IMR-90 (cell line): ENCODE measurements around the gene LNP1. TPM values are rescaled to one million over a fixed set of nuclear protein-coding genes. Genes with fewer than 3 reads are reported as not detected.

ENCODE experiments used
- ATAC-seq: fragments of 200-7000 bp; cut with Tn5 transposase; 2 replicates; pipeline ENCODE4 v1.9.1; 2020; ENCODE audit warnings: low read depth, mild to moderate bottlenecking, moderate library complexity
- BruUV-seq: library from RNA; stranded (reverse); fragments of 400-500 nt; replicated peaks from 2 replicates; lab custom pipeline; 2021; lab: Mats Ljungman, UMichigan
- CTCF ChIA-PET: fragments of 300-600 bp; formaldehyde crosslinking; extraction: SDS; loops from one replicate; lab custom pipeline; 2021; ENCODE audit warnings: antibody characterized with exemption; lab: Yijun Ruan, JAX
- POLR2A ChIA-PET: fragments of 300-600 bp; sonication (Branson Sonifier 250); formaldehyde crosslinking; loops from one replicate; lab custom pipeline; 2022; ENCODE audit warnings: antibody characterized with exemption; ENCODE audit not compliant: unreplicated experiment; lab: Charles Lee
- DNase-seq: peaks from one replicate; pipeline ENCODE4 v3.0.0; 2013
- H2AFZ ChIP-seq: replicated peaks from 2 replicates; pipeline ENCODE3; 2013; ENCODE audit warnings: low read length, mild to moderate bottlenecking; ENCODE audit not compliant: poor library complexity
- H2AK5ac ChIP-seq: 2 replicates; pipeline ENCODE4 v1.6.1; 2013; ENCODE audit warnings: low read depth, low read length, inconsistent platforms
- H2AK9ac ChIP-seq: replicated peaks from 2 replicates; pipeline ENCODE3; 2013; ENCODE audit warnings: mild to moderate bottlenecking, low read depth, low read length, moderate library complexity; ENCODE audit not compliant: poor library complexity
- H2BK120ac ChIP-seq: 2 replicates; pipeline ENCODE4 v1.6.1; 2013; ENCODE audit warnings: low read depth, low read length, inconsistent platforms
- H2BK15ac ChIP-seq: 3 replicates; pipeline ENCODE4 v1.6.1; 2013; ENCODE audit warnings: low read depth, low read length, inconsistent platforms
- H2BK20ac ChIP-seq: 2 replicates; pipeline ENCODE4 v1.6.1; 2013; ENCODE audit warnings: low read depth, mild to moderate bottlenecking, inconsistent platforms, low read length, moderate library complexity
- H2BK5ac ChIP-seq: 2 replicates; pipeline ENCODE4 v1.6.1; 2013; ENCODE audit warnings: mild to moderate bottlenecking, low read depth, low read length, inconsistent platforms; ENCODE audit not compliant: poor library complexity, severe bottlenecking
- H3K14ac ChIP-seq: replicated peaks from 2 replicates; pipeline ENCODE4 v1.6.1; 2013; ENCODE audit warnings: low read depth, low read length, inconsistent platforms
- H3K18ac ChIP-seq: 2 replicates; pipeline ENCODE4 v1.6.1; 2013; ENCODE audit warnings: low read depth, low read length, control low read depth
- H3K23ac ChIP-seq: 2 replicates; pipeline ENCODE4 v1.6.1; 2013; ENCODE audit warnings: low read depth, low read length, inconsistent platforms
- H3K27ac ChIP-seq: 2 replicates; pipeline ENCODE4 v1.5.1; 2013; ENCODE audit warnings: mild to moderate bottlenecking, control low read depth, low read length; ENCODE audit not compliant: insufficient read depth
- H3K27me3 ChIP-seq: 2 replicates; pipeline ENCODE4 v1.6.1; 2013; ENCODE audit warnings: low read length; ENCODE audit not compliant: control insufficient read depth, insufficient read depth
- H3K36me3 ChIP-seq: 2 replicates; pipeline ENCODE4 v1.6.1; 2013; ENCODE audit warnings: low read length, mixed read lengths; ENCODE audit not compliant: control insufficient read depth, insufficient read depth
- H3K4ac ChIP-seq: 2 replicates; pipeline ENCODE4 v1.6.1; 2013; ENCODE audit warnings: low read depth, low read length, inconsistent platforms
- H3K4me1 ChIP-seq: 2 replicates; pipeline ENCODE4 v1.6.1; 2013; ENCODE audit warnings: low read length, mixed read lengths; ENCODE audit not compliant: control insufficient read depth, insufficient read depth
- H3K4me2 ChIP-seq: 2 replicates; pipeline ENCODE4 v1.6.1; 2013; ENCODE audit warnings: low read depth, mild to moderate bottlenecking, control low read depth, low read length, moderate library complexity
- H3K4me3 ChIP-seq: 2 replicates; pipeline ENCODE4 v1.5.1; 2013; ENCODE audit warnings: low read depth, mild to moderate bottlenecking, control low read depth, low read length, moderate library complexity; ENCODE audit not compliant: insufficient read depth
- H3K56ac ChIP-seq: 2 replicates; pipeline ENCODE4 v1.6.1; 2013; ENCODE audit warnings: low read length, inconsistent platforms; ENCODE audit not compliant: insufficient read depth; ENCODE audit errors: extremely low read depth
- H3K79me1 ChIP-seq, 2 experiments: 2 replicates each; pipeline ENCODE4 v1.6.1; 2013; ENCODE audit warnings: low read length in 2 of 2, inconsistent platforms in 1 of 2, low read depth in 1 of 2
- H3K9ac ChIP-seq: 2 replicates; pipeline ENCODE4 v1.6.1; 2013; ENCODE audit warnings: low read depth, low read length, control low read depth
- H3K9me1 ChIP-seq: 2 replicates; pipeline ENCODE4 v1.6.1; 2013; ENCODE audit warnings: low read length, inconsistent platforms; ENCODE audit not compliant: insufficient read depth
- H3K9me3 ChIP-seq: 2 replicates; pipeline ENCODE4 v1.6.1; 2013; ENCODE audit warnings: low read length; ENCODE audit not compliant: control insufficient read depth, insufficient read depth
- H4K20me1 ChIP-seq: 2 replicates; pipeline ENCODE4 v1.6.1; 2013; ENCODE audit warnings: low read length, inconsistent platforms; ENCODE audit not compliant: insufficient read depth
- H4K5ac ChIP-seq: 2 replicates; pipeline ENCODE4 v1.6.1; 2013; ENCODE audit warnings: mild to moderate bottlenecking, low read depth, low read length, control low read depth
- H4K8ac ChIP-seq, 2 experiments: 2 replicates each; pipeline ENCODE4 v1.6.1; 2013; ENCODE audit warnings: low read depth in 2 of 2, low read length in 2 of 2, control low read depth in 1 of 2, inconsistent platforms in 1 of 2
- H4K91ac ChIP-seq: 2 replicates; pipeline ENCODE4 v1.6.1; 2013; ENCODE audit warnings: low read depth, low read length, inconsistent platforms; ENCODE audit not compliant: insufficient read depth
- BHLHE40 ChIP-seq: fragments of 150-350 bp; IDR thresholded peaks from 2 replicates; pipeline ENCODE4 v1.6.1; 2016; ENCODE audit warnings: mild to moderate bottlenecking, low read depth, low read length
- CEBPB ChIP-seq: IDR thresholded peaks from 2 replicates; pipeline ENCODE4 v1.6.1; 2012; ENCODE audit warnings: low read depth, low read length, improper control_type of control experiment
- CHD1 ChIP-seq: IDR thresholded peaks from 2 replicates; pipeline ENCODE4 v1.6.1; 2012; ENCODE audit warnings: low read depth, low read length, improper control_type of control experiment
- ELK1 ChIP-seq: fragments of 150-350 bp; IDR thresholded peaks from 2 replicates; pipeline ENCODE4 v1.6.1; 2016; ENCODE audit warnings: low read depth, mild to moderate bottlenecking, low read length, moderate library complexity, borderline replicate concordance
- FOS ChIP-seq: fragments of 150-350 bp; IDR thresholded peaks from 2 replicates; pipeline ENCODE4 v1.6.1; 2016; ENCODE audit warnings: low read depth, low read length
- MAFK ChIP-seq: IDR thresholded peaks from 2 replicates; pipeline ENCODE4 v1.6.1; 2012; ENCODE audit warnings: low read depth, low read length, improper control_type of control experiment
- MAZ ChIP-seq: IDR thresholded peaks from 2 replicates; pipeline ENCODE4 v1.6.1; 2012; ENCODE audit warnings: low read depth, mild to moderate bottlenecking, low read length, improper control_type of control experiment, moderate library complexity, borderline replicate concordance
- NFE2L2 ChIP-seq: fragments of 150-350 bp; IDR thresholded peaks from 2 replicates; pipeline ENCODE4 v1.6.1; 2016; ENCODE audit warnings: low read depth, mild to moderate bottlenecking, low read length
- POLR2A ChIP-seq: IDR thresholded peaks from 2 replicates; pipeline ENCODE4 v1.6.1; 2012; ENCODE audit warnings: mild to moderate bottlenecking, low read depth, low read length
- RCOR1 ChIP-seq: IDR thresholded peaks from 2 replicates; pipeline ENCODE4 v1.6.1; 2012; ENCODE audit warnings: mild to moderate bottlenecking, low read length, improper control_type of control experiment; ENCODE audit not compliant: insufficient replicate concordance
- RFX5 ChIP-seq: IDR thresholded peaks from 2 replicates; pipeline ENCODE4 v1.8.0; 2012; ENCODE audit warnings: low read depth, mild to moderate bottlenecking, low read length, moderate library complexity
- SMC3 ChIP-seq: fragments of 150-350 bp; IDR thresholded peaks from 2 replicates; pipeline ENCODE4 v1.6.1; 2016; ENCODE audit warnings: low read depth, mild to moderate bottlenecking, antibody characterized with exemption, low read length, moderate library complexity
- WGBS, 2 experiments: methylation state at CpG; one replicate each; pipeline versions ENCODE4 v1.1.5 to v1.1.7; 2013; ENCODE audit warnings: missing lambda C conversion rate in 2 of 2; ENCODE audit not compliant: insufficient read length in 1 of 2; ENCODE audit errors: extremely low coverage in 2 of 2; 5-methylcytosine and 5-hydroxymethylcytosine counted together
- dilution Hi-C: fragments of 300-500 bp; cut with HindIII; formaldehyde crosslinking; loops from one replicate; pipeline ENCODE4 v1.14.3; 2018; ENCODE audit warnings: low sequenced_read_pairs; ENCODE audit not compliant: unreplicated experiment
- in situ Hi-C: fragments of 300-500 bp; cut with MboI; formaldehyde crosslinking; loops from 3 replicates; pipeline ENCODE4 v1.14.3; 2019; ENCODE audit warnings: low sequenced_read_pairs, inconsistent platforms, mixed read lengths
- intact Hi-C: fragments of 100-400 bp; cut with micrococcal nuclease; formaldehyde crosslinking; loops from 2 replicates; pipeline ENCODE4 v1.10.0; 2022
- polyA plus RNA-seq, 3 experiments: library from polyadenylated mRNA; depleted of rRNA; stranded (reverse); fragments of >200 nt; gene quantifications; 2 replicates each; pipeline ENCODE4 v1.2.3, GENCODE V29; 2012; ENCODE audit warnings: low replicate concordance in 1 of 3
- total RNA-seq: library from RNA; depleted of rRNA; stranded (reverse); fragments of >200 nt; gene quantifications from 2 replicates; pipeline ENCODE4 v1.2.3, GENCODE V29; 2012

LNP1 gene
- total and polyA plus RNA-seq, 2 of the 4 experiments (the other 2 are of a cell fraction): 2.2 to 2.4 TPM

GRCh38 chr3:100499651-100500050, 98.3 kb downstream of the LNP1 start:
- Histone ChIP-seq H3K4ac (no peak overlapping the region), H4K5ac (no peak overlapping the region), H3K79me1 (peaks cover 16 to 35% of the 10 kb centered on the region in 2 experiments; a peak in 3 of 4 replicates), H2BK15ac (no peak overlapping the region), H2BK5ac (no peak overlapping the region), H3K14ac (no peak overlapping the region), H3K18ac (no peak overlapping the region), H3K27me3 (no peaks in the 10 kb centered on the region), H2AK9ac (no peak overlapping the region), H3K27ac (no peak overlapping the region), H3K36me3 (no peaks in the 10 kb centered on the region; the same call in 1 of the 2 replicates), H3K9me1 (no peaks in the 10 kb centered on the region; the same call in 1 of the 2 replicates), H2AK5ac (no peak overlapping the region), H4K20me1 (no peaks in the 10 kb centered on the region), H4K91ac (no peak overlapping the region), H3K4me1 (peaks cover 2% of the 10 kb centered on the region; the same call in 1 of the 2 replicates), H2AFZ (no peak overlapping the region), H2BK20ac (no peak overlapping the region), H3K9ac (no peak overlapping the region), H2BK120ac (no peak overlapping the region), H3K4me3 (no peak overlapping the region), H3K23ac (no peak overlapping the region), H4K8ac (no peak overlapping the region), H3K56ac (no peak overlapping the region), H3K9me3 (no peaks in the 10 kb centered on the region), H3K4me2 (no peak overlapping the region)
- ChIA-PET POLR2A (no interaction called here), CTCF (no interaction called here)
- TF ChIP-seq RFX5: no peak
- no peak for TF ChIP-seq POLR2A
- TF ChIP-seq ELK1: no peak
- no peak for TF ChIP-seq MAZ
- no peak for TF ChIP-seq BHLHE40
- TF ChIP-seq NFE2L2: no peak
- no peak for TF ChIP-seq FOS
- TF ChIP-seq MAFK: no peak
- TF ChIP-seq SMC3: no peak
- no peak for TF ChIP-seq CHD1
- no peak for TF ChIP-seq RCOR1
- no peak for TF ChIP-seq CEBPB
- in situ Hi-C loops: no loop called here
- intact Hi-C loops: no loop called here
- BruUV-seq: no TSS peak
- DNase-seq: no peak
- no CpG with 5 or more reads among the region's 4 CpGs for WGBS, 2 experiments
- no peak for ATAC-seq
- dilution Hi-C loops: no loop called here
